Cerebellar cortex (tissue), 1 donor: Measurements from ENCODE around the gene DYRK3.
A peak's percentile ranks its signal among the peaks of the same experiment; 100 is the strongest.
"Not testable (repeated sequence)": the region's sequence is repeated elsewhere in the genome, so short reads cannot be mapped to it uniquely, and the experiment has no call there.

Experiments
- DNase-seq: peaks from one replicate; pipeline ENCODE4 v3.0.0-alpha.2; 2015; ENCODE audit warnings: low spot score

DYRK3 gene

DNA sequence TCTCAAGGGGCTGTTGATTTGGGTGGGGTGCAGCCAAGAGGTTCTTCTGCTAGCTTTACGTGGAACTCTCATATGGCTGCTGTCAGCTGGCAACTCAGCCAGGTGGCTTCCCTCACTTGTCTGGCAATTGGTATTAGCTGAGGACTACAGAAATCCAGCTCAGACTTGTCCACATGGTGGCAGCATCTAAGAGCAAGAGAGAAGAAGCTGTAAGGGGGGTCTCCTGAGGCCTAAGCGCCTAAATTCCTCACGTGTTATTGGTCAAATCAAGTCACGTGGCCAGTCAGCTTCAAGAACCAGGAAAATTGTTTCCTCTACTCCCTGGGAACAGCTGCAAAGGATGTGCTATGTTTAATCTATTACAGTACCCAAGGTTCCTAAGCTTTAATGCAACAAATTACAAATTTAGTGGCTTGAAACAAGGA, 4.2 kb upstream of the DYRK3 start:
- DNase-seq = peak; percentile 80

DNA sequence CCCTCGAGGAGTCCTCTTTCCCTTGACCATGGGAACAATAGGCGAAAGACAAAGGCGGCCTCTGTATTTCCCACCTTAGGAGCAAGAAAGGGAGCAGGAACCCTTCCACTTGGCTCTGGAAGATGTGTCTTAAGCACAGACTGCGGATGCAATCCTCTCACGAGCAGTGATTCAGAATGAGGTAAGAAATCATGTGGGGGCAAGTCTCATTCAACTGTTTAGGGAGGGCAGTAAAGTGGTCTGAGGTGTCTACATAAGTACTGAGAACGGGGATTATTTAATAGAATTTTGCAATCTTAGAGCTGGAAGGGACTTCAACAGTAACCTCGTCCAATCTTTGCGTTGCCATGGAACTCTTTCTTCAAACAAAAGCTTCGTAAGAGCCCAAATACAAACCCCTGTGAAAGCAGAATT, 1.6 kb upstream of the DYRK3 start:
- no peak for DNase-seq

DNA sequence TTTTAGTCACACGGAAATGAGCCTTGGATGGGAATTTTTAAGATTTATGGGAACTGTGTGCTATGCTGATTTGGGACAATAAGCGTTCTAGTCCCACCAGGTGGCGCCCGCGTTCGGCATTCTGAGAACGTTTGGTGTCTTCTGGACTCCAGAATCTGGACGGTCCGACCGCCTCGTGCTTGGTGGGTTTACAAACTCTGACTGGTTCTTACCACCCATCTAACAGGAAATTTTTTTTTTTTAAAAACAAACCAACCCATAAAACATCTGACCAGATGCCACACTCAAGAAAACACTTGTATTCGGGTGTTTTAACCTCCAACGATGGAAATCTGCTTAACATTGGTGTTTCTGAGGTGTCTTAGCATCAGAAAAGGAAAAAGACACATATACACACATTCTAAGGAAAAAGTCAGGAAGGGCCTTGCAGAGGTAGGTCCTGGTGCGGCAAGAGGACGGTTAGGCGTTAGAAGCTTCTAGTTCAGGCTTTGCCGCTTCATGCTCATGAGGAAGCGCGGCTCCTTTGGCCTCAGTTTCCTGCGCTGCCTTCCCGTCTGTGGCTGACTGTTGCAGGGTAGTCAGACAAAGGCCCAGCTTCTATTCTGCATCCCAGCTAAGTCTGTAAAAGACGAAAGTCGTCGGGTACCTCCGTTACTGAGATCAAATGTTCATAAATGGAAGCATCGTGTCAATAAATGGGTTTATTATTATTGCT, 814 bp upstream of the DYRK3 start:
- DNase-seq = peak; percentile 94

DNA sequence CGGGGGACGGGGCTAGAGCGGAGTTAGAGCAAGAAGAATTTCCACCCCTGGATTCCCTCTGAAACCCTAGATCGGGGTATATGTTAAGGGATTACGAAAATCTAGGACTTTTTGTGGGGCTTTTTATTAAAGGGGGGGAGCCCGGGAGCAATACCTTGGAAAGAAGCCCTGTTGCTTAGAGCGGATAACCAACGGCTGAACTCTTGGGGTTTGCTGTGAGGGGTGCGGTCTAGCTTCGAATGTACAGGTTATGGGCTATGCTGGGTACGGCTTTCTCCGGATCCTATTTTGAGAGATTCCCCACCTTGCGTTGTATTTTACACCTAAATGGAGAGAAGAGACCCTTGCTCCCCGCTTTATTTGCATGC, 626 bp downstream of the DYRK3 start:
- no peak for DNase-seq

DNA sequence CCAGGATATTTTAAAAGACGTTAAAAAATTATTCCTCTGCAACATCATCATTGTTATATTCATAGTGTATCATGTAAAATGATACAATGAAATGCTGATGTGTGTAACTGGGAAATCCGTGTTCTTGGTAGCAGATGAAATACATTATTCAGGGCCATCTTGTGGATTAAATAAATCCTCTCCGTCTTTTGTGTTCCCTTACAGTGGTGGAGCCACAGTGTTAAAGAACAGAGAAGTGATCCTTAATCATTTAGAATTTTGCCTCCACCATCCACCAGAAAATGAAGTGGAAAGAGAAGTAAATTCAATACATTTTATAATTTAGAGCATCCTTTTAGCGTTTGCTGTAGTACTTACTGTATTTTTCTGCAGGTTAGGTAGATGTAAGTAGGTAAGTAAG, 1.3 kb downstream of the DYRK3 start:
- DNase-seq = peak; percentile 19

DNA sequence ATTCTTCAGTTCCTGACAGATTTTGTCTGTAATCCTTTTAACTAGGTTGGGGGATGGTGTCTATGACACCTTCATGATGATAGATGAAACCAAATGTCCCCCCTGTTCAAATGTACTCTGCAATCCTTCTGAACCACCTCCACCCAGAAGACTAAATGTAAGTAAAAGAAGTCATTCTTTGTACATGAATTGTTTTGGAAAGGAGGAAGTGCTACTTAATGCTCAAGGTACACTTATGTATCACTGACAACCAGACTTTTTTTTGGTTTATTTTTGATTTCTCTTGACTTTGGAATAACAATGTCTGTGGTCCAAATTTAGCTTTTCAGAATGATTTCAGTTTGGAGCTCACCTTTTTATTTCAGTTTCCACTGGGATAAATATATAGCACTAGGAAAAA, 2.3 kb downstream of the DYRK3 start:
- no peak for DNase-seq

DNA sequence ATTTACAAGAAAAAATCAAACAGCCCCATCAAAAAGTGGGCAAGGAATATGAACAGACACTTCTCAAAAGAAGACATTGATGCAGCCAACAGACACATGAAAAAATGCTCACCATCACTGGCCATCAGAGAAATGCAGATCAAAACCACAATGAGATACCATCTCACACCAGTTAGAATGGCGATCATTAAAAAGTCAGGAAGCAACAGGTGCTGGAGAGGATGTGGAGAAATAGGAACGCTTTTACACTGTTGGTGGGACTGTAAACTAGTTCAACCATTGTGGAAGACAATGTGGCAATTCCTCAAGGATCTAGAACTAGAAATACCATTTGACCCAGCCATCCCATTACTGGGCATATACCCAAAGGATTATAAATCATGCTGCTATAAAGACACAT, 6.7 kb downstream of the DYRK3 start:
- DNase-seq = not testable (repeated sequence)

DNA sequence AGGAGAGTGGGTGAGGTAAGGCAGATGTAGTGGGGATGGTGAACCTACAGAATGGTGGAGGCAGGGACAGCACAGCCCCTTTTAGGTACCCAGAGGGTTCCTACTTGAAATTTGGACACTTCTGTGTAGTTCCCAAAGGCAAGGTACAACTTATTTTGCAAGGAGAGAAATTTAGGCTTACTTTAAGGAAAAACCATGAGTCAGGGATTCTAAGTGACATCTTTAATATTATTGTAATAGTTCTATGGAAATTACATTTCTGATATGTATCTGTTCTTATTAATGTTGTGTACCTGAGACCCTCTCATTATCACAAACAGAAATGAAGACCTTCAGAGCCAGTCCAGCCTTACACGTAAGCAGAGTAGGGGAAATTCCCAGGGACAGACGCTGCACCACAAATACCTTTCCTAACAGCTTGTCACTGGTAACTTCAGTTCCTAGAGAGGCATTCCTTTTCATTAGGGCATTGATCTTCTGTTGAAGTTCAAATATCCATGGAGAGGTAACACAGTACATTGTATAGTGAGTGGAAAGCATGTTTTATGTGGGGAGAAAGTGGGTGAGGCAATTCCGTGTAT, 7.9 kb downstream of the DYRK3 start:
- DNase-seq = no peak

DNA sequence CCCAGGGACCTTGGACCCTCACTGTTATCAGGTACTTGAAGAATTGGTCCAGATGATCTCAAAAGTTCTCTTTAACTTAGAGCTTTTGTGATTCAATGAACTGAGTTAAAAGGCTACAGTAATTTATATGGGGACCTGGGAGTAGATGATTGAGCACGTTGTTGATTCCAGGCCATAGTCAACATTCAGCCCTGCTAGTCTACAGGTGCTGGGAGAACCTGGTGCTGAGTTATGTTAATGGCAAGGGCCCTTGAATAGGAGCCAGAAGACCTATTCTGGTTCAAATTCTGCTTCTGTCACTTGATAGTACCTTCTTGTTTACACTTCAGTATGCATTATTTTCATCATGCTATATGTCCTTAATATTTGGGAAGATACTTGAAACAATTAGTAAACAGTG, 11.2 kb downstream of the DYRK3 start:
- no peak for DNase-seq

DNA sequence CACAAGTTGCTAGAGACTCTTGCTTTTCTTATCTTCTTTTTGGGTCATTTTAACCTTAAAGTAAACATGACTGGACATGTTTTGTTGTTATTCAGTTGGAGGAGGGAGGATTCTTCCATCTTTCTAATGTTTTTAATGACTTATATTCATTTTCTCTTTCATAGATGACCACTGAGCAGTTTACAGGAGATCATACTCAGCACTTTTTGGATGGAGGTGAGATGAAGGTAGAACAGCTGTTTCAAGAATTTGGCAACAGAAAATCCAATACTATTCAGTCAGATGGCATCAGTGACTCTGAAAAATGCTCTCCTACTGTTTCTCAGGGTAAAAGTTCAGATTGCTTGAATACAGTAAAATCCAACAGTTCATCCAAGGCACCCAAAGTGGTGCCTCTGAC, 11.9 kb downstream of the DYRK3 start:
- DNase-seq = no peak

DNA sequence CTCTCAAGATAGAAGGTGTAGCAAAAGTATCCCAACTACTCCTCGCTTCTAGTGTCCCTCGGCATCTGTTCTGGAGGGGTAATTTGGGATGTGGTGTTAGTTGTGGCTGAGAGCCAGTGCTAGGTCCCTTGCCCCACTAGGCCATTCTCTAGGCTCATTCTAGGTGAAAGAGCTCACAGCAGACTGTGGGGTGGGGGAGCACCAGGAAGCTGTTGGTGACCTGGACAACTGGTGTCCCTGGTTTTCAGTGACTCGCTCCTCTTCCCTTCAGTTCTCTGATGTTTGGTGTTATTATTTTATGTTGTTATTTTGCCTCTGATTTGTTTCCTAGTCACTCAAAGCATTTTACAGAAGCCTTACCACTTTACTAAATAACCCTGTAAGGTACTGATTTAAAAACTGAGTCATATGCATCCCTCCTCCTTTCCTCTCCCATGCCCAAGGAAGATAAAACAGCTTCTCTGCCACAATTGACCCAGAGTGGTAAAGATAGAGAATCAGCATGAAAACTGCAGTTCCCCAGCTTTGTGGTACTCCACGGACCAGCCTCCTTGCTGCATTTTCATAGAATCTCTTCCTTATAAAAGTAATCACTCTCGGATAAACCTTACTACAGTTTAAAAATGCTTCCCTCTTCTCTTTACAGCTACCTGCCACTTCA, 14.1 kb downstream of the DYRK3 start:
- DNase-seq = no peak

DNA sequence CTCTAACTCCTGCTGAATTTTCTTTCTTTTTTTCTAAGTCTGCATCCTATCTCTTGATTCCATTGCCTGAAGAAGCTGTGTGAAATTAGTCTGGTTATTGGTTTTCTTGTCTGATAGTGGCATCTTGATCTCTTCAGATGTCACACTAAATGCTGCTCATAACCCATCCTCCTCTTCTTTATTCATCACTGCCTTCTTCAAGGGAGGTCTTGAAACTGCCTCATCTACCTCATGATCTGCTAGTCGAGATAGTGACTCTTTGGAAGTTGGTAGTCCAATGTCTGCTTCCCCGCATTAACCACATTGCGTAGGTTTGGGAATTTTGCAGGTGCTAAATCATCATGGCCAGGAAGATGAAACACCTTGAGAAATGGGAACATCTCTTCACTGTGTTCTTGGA, 15.7 kb downstream of the DYRK3 start:
- no peak for DNase-seq

DNA sequence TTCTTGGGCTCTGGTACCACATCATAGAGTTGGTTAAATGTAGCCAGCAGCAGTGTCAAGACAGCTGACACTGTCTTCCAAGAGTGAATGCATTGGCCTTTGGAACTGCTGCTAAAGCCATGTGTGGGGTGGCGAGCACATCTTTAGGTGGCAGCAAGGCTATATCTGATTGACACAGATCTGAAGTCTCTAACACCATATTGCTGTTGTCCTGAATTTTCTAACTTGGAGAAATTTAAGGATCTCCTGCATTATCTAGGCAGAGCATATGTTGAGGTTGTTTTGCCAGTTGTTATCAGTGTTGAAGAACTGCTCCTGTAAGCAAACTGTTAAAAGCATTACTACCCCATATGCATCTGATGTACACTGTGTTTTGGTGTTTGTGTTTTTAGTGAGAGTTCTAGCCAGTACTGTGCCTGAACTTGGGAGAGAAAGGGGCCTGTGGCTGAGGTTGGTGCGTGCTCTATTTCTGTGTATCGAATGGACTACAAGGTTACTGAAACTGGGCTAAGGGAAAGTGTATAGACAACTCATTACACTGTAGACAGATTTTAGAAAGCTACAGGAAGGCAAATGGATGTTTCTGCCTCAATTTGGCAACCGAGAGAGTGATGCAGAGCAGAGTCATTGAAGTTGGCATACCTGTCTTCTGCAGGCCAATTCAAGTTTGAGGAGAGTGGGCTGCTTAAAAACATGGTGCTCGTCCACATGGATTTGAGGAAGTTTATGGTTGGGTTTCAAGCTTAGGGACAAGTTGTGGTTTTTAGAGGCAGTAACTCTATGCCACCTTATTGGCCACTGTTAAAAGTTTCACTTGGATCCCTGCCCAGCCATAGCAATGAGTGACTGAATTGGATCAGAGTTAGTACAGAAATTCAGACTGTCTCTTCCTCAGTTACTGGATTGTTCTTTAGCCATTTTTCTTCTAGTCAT, 16.9 kb downstream of the DYRK3 start:
- DNase-seq = no peak

DNA sequence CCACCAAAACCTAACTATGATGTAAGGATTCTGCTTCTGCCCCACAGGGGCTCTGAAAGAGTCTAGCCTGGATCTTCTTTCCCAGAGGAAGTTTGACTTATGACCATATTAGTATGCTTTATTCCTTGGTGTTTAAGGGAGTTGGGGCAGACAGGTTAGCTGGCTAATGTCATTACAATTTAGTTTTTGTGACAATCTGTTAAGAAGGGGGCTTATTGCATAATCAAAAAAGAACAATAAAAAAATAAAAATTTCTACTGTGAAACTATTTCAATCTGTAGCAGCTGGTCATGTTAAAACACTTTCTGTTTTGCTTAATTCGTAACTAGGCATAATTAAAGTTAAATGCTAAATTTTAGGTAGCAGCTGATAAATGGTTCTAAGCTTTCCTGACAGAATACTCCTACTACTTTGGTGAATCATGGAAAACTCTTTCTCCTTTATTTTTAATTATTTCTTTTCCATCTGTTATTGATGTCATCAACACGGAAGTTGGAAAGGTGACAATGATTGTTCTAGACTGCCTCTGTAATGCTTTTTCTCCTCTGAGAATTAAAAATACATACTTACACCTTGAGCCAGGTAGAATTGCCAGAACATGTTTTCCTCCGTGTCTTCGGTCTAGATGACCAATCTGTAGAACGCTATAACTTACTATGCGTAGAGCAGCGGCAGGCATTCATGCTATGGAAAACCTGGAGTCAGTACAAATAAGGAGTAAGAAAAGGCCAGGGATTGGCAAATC, 18.6 kb downstream of the DYRK3 start:
- no peak for DNase-seq

DNA sequence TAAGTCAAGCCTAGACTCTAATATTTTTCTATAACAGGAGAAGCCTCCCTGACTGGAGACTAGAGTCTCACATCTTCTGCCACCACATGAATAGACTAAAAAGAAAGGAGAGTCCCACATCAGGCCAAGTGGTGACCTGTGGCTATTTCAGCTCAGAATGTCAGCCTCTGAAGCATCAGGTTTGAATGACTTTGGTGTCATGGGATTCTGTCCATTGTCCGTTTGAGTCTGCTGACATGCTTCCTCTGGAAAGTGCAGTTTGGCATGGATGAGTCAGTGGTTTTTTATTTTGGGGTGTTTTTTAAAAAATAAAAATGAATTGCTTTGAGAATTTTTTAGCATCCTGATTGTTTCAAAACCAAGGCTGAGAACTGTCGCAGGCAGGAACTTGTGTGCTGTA, 19.5 kb downstream of the DYRK3 start:
- no peak for DNase-seq

DNA sequence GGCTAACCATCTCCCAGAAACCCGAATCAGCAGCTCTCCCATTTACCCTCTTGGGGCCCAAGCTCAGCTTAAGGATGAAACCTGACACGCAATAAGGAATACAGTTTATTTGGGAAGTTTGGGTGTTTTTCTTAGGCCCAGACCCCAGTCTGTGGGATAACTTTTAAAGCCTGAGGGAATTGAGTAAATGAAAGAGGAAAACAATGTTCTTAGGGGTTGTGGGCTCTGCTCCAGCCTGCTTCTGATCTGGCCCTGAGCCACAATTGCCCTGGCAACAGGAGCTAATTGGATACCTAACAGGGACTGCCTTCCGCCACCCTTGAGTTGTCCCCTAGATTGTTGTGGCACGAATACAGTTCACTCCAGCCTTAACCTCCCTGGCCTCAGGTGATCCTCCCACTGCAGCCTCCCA, 20.1 kb downstream of the DYRK3 start:
- DNase-seq = no peak

DNA sequence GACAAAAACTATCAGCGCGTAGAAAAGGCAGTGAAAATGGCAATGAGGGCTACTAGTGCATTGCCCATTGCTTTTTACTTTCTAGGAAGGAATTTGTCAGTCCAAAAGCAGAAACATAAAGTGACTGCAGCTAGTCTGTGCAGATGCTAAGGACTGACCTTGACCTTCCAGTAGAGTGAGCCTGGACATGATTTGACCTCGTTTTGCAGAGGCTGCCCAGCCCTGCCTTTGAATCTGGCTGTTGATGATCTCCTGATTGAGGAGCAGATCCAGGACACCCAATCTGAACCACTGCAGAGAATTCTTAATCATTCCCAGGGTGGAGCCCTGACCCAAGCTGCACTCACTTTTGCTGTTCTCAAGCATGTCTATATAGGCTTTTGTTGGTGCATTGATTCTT, 21.6 kb downstream of the DYRK3 start:
- DNase-seq = no peak

DNA sequence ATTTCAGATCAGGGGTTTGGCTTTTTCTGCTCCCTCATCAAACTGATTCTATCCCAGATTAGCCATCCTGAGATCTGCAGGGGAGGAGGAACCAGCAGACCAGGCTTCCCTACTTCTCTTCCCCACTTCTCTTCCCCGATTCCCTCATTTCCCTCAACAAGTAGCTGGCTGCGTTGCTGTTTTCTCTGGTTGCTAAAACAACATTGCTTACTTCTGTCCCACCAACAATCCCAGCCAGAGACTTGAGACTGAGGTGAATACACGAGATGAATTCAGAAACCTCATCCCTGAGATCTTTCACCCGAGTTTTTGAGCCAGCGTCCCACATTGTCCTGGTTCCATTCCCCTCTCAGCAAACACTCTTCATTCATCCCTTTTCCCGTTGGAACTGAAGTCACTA, 22.4 kb downstream of the DYRK3 start:
- no peak for DNase-seq

DNA sequence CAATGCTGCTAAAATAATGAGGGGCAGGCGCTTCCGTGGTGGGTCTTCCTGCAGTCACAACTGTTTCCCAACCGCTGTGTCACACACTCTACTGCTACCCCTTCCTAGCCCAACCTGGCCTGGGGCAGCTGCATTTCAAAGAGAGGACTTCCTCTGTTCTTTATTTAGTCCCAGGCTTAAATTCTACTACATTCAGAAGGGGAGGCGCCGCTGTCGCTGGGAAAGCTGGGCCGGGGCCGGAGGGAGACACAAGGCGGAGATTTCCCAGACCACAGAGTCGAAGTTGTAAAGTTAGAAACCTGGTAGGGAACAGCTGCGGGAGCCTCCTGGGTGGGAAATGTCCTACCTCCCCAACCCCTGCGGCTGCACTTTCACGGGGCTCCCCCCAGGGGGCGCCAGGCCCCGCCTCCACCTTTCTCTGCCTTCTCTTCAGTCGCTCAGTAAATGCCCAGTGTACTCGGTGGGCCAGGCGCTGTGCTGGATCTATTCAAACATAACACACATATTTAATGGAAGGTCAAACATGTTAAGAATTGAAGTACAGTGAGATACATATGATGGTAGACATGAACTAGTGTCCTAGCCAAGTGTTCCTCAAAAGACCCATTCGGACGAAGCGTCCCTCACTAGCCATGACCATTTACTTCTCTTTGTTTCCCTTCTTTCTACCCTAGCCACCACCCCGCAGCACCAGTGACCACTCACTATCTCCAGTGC, 23.1 kb downstream of the DYRK3 start:
- DNase-seq = peak; percentile 22

DNA sequence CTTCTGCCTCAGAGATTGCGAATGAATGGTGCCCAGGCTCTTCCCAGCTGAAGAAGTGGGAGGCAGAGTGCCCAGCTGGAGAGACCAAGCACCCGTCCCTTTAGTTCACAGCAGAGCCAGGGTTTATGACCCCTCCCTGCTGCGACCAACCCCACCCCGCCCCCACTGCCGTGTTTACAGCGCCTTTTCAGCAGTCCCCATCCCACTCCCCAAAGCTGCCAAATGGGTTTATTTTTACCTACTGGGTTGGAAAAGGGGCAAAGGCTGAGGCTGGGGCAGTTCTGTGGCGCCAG, 23.6 kb downstream of the DYRK3 start:
- DNase-seq = no peak

DNA sequence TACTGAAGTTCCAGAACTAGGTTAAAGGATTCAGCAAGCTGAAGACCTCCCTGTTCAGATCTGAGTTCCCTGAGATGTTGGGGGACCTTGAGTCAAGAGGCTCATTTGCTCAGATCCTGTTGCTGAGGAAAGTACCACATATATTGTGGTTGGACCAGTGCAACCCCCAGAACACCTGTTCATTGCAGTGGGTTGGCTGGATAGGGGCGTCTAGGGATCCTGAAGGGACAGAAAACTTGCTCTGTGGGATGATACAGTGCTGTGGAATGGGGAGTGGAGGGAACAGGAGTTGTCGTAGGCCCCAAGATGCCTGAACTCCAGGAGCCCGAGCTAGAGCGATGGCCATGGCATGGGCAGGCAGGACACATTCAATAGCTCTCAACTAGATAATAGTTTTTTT, 24.8 kb downstream of the DYRK3 start:
- no peak for DNase-seq
